Activated T-cell treated with anti-CD3 and anti-CD28 coated beads for 4 hours (primary cell): ENCODE measurements around the gene SF3B4.
"Not testable (repeated sequence)": the region's sequence is repeated elsewhere in the genome, so short reads cannot be mapped to it uniquely, and the experiment has no call there.

Source experiments
- DNase-seq: peaks from one replicate; pipeline ENCODE4 v3.0.0-alpha.2; 2020

SF3B4 gene

GRCh38 chr1:149887456-149888246 is 40.0 kb downstream of the SF3B4 start:
- DNase-seq, result peak; percentile 58

GRCh38 chr1:149887196-149887455 is 40.5 kb downstream of the SF3B4 start:
- DNase-seq, result not testable (repeated sequence)

GRCh38 chr1:149886396-149887195 is 41.0 kb downstream of the SF3B4 start:
- peak; percentile 79 for DNase-seq

GRCh38 chr1:149886121-149886395 is 41.5 kb downstream of the SF3B4 start:
- DNase-seq, result not testable (repeated sequence)

GRCh38 chr1:149885339-149886120 is 42.1 kb downstream of the SF3B4 start:
- DNase-seq, result peak; percentile 53

GRCh38 chr1:149884433-149885338 is 42.9 kb downstream of the SF3B4 start:
- DNase-seq, result no peak

GRCh38 chr1:149883598-149884247 is 43.9 kb downstream of the SF3B4 start:
- DNase-seq, result no peak

GRCh38 chr1:149881876-149882275 is 45.7 kb downstream of the SF3B4 start:
- no peak for DNase-seq

GRCh38 chr1:149879556-149879955 is 48.0 kb downstream of the SF3B4 start:
- DNase-seq, result no peak

GRCh38 chr1:149877211-149877946 is 50.2 kb downstream of the SF3B4 start:
- DNase-seq, result no peak
